HS-5 (cell line): Measurements from ENCODE around the gene USP11.
A peak's percentile ranks its signal among the peaks of the same experiment; 100 is the strongest.

Experiments
- DNase-seq: peaks from one replicate; pipeline ENCODE4 v3.0.0-alpha.2; 2012; ENCODE audit warnings: low read depth

The USP11 gene

DNA sequence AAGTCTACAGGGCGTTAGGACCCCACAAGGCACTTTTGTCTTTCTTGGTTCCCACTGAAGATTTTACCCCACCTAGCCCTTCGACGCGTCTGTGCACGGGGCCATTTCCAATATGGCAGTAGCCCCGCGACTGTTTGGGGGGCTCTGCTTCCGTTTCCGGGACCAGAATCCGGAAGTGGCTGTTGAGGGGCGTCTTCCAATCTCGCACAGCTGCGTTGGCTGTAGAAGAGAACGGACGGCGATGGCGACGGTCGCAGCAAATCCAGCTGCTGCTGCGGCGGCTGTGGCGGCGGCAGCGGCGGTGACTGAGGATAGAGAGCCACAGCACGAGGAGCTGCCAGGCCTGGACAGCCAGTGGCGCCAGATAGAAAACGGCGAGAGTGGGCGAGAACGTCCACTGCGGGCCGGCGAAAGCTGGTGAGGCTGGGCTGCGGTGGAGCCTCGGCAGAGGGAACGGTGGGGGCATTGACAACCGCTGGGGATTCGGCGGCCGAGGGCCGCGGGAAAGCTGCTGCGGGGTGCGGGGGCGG is at the start of gene USP11:
Gene USP11, plus strand, starts transcription at position 207 of the 530 bp plus-strand sequence. Its CDS starts 35 bp downstream, at position 242.
- DNase-seq: no peak

DNA sequence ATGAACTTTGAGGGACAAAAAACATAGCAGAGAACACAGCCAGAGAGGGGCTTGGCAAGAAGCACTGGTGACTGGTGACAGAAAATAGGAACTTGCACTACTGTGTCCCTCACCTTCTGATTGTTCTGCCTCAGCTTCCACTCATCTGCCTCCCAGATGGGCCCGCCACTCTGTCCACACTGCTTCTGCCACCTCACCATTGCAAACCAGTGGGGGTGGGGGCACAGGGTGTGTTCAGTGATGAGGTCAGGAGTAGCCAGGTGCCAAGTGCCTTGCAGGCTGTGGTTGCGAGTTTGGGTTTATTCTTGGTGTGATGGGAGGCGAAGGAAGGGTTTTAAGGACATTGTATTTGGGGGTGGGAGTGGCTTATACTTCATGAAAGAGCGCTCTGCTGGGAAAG is 48.3 kb upstream of the USP11 start:
- no peak for DNase-seq

DNA sequence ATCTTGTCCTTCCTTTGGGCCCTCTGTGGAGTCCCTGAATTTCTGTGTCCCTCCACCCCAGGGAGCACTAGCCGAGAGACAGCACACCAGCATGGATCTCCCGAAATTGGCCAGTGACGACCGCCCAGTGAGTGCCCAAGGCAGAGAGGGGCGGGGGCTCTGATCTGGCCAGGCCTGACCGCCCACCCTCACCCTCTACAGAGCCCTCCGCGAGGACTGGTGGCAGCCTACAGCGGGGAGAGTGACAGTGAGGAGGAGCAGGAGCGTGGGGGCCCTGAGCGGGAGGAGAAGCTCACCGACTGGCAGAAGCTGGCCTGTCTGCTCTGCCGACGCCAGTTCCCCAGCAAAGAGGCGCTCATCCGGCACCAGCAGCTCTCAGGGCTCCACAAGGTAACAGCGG is 47.6 kb upstream of the USP11 start:
- no peak for DNase-seq

DNA sequence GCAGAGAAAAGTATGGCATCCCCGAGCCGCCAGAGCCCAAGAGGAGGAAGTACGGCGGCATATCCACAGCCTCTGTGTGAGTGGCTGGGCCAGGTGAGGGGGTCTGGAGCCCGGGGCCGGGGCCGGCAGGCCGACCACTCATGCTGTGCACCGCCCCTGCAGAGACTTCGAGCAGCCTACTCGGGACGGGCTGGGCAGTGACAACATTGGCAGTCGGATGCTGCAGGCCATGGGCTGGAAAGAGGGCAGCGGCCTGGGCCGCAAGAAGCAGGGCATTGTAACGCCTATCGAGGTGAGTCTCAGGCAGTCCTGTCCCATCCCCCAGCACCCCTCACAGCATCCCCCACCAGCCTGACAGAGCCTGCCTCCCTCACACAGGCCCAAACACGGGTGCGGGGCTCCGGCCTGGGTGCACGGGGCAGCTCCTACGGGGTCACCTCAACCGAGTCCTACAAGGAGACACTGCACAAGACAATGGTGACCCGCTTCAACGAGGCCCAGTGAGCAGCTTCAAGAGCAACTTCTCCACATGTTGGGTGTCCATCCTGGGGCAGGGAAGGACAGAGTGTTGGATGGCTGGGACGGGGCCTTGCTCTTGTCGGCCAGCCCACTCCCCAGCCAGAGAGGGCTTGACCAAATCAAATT is 46.6 kb upstream of the USP11 start:
- DNase-seq: no peak

DNA sequence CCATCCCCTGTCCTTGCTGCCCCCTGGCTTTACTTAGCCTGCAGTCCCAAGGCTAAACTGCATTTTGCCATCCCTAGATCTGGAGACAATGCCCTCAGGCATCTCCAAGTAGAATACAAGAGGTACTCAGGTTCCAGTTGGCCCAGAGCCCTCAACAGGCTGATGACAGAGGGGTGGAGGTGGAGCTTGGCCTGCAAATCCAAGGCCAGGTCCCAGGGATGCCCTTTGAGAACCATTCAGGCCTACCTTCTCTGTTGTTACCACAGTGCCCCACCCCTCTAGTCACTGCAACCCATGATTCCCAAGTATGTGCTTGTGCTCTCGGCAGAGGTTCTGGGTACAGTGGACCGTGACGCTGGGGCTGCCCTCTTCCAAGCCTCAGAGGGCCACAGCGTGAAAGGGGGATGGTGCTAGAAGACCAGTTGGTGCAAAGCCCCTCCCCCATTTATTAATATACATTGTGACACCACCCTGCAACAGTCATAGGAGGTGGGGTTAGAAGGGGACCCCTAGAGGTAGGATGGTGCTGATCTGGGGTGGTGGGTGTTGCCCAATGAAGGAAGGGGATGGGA is 45.6 kb upstream of the USP11 start:
- DNase-seq: no peak

DNA sequence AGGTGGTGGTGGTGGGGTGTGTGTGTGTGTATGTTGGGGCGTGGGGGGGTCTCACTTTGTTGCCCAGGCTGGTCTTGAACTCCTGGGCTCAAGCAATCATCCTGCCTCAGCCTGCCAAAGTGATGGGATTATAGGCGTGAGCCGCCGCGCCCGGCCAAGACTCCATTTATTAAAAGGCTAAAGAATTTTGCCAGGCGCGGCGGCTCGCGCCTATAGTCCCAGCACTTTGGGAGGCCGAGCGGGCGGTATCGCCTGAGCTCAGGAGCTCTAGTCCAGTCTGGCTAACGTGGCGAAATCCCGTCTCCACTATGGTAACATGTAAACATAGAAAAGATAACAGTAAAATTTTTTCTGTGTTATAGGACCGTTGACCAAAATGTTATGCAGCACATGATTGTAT is 42.9 kb upstream of the USP11 start:
- no peak for DNase-seq

DNA sequence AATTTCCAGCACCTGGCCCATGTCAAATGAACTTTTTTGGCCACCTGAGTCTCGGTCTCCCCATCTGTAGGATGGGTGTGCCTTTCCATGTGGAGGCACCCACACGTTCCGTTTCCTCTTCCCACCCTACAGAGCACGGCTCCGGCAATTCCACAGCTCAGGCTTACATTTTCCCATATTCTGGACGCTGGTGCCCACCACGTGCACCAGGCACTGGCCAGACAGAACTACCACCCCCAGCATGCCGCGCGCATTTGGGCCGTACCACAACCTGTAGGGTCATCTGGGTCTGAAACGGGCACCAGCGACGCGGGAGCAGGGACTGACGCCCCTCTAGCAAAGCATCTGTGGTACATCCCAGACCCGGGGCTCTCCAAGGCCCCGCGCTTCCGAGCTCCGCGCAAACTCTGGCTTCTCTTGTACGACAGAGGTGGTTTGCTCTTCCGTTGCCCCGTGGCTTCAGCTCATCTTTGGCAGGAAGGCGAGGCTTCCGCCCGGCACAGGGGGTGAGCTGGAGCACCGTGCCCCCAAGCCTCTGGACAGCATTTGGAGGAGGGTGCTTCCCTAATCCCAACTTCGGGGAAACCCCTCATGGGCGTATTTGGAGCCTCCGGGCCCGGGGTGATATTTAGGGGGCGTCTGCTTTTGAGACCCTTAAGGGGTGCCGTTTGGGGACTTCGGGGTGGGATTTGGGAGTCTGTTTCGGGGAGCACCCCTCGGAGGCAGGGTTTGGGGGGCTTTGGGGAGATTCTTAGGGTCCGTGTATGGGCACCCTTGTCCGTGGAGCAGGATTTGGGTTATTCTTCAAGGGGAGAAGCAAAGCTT is 42.2 kb upstream of the USP11 start:
- peak; percentile 50 for DNase-seq

DNA sequence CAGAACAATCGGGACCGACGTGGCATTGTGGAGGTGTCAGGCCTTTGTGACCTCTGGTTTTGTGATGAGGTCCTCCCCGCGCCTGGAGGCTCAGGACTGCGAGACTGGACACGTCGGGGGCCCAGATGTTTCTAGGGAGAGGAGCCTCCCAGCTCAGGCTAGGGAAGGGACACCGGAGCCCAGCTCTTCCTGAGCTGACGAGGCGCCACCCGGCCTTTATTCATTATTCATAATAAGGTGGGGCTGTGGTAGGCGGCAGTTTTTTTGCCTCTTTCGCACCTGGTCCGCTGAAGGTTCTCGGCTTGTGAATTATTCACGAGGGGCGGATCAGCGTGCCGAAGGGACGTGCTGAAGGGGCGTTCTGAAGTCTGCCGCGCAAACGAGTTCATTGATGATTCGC is 41.5 kb upstream of the USP11 start:
- no peak for DNase-seq

DNA sequence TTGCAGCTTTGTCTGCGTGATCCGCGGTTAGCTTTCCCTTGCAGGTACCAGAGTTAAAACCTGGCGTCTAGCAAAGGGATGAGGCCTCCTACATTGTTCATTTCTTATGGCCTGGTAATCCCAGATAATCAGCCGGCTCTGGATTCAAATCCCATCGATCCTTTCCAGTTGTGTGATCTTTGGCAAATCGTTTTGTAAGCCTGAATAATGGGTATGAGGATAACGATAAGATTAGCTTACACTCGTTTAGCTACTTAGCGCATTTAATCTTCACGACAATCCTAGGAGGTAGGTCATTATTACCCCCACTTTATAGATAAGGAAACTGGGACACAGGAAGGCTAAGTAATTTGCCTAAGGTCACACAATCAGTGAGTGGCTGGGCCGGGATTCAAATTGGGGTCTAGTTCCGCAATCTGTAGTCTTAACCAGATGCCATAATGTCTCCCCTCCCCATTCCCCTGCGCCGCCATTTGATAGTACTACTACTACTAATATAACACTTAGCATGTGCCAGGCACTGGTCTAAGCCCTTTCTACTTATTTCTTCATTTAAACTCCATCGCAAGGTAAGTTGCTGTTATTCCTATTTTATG is 40.9 kb upstream of the USP11 start:
- DNase-seq: no peak

DNA sequence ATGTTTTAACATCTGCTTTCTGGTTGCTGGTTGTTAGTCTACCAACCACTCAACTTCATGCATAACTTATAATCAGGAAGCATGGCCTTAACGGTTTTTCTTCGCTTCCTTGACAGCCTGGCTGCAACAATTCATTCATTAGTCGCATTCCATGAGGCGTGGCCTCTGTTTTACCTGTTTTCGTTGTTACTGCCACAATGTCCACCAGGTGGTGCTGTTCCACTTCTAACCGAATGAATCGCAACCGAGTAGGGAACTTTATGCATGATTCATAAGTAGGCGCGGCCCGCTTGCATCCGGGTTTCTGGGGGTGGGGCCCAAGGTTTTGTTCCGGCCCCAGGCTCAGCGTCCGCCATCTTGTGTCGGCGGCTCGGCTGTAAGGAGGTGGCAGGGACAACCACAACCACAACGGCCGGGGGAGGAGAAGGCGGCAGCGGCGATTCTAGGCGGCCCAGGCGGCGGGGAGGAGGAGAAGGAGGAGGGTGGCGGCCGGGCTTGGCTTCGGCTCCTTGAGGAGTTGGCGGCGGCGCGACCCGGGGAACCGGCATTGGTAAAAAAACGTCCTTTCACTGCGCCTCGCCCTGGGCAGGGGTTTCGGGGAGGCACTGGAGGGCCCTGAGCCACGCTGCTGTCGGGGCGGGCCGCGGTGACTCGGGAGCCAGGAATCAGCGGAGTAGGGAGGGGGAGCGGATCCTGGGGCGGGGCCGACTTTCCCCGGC is 39.2 kb upstream of the USP11 start, which contains the start of gene UBA1:
Gene UBA1, plus strand, starts transcription at position 355 of the 719 bp plus-strand sequence. CDS start 4,974 bp downstream, outside the sequence.
- peak; percentile 82 for DNase-seq

DNA sequence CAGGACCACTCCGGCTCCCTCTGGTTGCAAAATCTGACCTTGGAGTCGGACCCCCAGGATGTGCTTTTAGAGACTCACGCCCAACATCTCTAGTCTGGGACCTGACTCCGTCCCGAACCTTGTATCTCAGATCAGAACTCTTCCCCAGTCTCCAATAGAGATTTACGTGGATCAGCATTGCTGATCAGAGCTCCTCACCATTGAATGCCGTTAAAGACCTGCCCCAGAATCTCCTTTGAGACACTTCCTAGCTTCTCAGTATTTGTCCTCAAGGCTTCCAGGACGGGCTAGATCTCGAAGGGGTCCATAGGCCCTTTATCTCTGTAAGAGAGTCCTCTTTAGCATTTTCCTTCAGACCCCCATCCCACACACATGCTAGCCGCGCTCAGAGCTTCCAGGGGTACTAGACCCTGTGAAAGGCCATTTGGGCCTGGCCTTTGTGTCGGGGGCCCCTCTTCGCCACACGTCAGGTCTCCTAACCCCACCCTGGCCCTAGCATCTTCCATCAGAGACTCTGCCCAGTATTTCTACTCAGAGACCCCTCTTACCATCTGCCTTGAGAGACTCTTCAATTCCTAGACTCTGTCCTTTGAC is 38.5 kb upstream of the USP11 start:
- DNase-seq: no peak

DNA sequence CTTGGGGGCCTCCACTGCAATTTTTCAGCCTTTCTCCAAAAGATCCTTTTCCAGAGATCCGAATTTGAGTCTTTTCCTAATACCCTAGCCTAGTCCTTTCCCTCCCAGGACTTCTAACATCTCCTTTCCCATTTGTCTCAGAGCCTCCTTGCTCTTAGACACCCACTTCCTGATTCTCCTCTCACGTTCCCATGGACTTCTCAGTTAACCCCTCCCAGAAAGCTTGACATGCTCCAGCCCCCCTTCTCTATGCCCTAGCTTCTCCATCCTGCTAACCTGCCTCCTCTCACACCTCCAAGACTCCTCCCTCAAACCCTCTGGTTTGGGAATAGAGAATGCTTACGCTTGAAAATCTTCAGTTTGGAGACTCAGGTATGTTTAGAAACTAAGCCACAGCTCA is 36.7 kb upstream of the USP11 start:
- DNase-seq: no peak

DNA sequence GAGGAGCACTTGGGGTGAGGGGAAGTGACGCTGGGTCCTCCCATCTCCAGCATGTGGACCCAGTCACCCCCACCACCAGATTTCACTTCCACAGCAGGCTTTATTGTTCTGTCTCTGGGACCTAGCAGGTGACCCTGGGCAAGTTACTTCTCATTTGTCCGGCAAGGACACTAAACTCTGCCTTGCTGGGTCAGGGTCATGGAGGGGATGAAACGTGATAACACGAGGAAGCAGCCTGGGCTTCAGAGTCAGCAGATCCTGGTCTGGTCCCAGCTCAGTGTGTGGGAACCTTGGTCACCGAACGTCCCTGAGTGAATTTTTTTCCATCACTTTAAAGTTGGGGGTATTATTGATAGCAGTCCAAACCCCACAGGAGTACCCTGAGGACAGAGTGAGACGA is 35.3 kb upstream of the USP11 start:
- DNase-seq: no peak

DNA sequence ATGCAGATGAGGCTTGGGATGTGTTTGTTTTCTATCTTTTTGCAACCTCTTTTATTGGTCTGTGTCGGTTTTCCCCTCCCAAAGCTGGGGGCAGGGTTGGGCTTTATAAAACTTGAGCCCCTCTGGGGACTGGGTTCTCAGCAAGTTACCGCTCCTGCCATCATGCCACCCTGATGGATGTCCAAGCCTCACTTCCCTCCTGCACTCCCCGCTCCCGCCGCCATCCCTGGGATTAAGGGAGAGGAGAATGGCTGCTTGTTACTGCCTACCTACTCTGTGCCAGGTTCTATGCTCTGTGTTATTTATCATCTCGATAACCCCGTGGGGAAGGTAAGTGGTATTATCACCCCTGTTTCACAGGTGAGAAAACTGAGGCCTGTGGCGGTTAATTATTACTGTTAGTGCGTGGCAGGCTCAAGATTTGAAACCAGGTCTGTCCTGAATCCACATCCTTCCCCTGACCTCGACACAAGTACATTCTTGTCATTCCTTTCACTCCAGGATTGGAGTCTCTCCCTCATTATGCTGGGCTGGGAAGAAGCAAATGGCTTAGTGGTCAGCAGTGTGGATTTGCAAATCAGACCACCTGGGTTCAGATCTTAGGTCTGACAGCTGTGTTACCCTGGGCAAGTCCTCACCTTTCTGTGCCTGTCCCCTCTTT is 34.7 kb upstream of the USP11 start:
- DNase-seq: no peak

DNA sequence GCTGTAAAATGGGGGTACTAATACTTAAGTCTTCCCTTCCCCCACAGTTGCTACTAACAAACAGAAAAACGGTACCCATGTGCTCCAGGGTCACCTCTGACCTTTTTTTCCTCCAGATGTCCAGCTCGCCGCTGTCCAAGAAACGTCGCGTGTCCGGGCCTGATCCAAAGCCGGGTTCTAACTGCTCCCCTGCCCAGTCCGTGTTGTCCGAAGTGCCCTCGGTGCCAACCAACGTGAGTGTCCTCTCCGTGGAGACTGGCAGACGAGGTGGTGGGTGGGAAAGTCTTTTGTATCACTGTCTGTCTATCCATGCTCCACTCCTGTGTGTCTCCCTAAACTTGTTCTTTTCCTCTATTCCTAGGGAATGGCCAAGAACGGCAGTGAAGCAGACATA is 34.1 kb upstream of the USP11 start:
- no peak for DNase-seq

DNA sequence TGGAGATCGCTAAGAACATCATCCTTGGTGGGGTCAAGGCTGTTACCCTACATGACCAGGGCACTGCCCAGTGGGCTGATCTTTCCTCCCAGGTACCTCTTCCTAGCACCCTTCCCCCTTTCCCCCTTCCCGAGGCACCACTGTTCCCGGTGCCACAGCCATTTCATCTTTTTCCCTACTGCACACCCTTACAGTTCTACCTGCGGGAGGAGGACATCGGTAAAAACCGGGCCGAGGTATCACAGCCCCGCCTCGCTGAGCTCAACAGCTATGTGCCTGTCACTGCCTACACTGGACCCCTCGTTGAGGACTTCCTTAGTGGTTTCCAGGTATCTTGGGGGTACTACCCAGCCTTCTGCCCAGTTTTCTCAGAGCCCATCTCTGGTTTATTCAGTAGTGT is 33.5 kb upstream of the USP11 start:
- no peak for DNase-seq

DNA sequence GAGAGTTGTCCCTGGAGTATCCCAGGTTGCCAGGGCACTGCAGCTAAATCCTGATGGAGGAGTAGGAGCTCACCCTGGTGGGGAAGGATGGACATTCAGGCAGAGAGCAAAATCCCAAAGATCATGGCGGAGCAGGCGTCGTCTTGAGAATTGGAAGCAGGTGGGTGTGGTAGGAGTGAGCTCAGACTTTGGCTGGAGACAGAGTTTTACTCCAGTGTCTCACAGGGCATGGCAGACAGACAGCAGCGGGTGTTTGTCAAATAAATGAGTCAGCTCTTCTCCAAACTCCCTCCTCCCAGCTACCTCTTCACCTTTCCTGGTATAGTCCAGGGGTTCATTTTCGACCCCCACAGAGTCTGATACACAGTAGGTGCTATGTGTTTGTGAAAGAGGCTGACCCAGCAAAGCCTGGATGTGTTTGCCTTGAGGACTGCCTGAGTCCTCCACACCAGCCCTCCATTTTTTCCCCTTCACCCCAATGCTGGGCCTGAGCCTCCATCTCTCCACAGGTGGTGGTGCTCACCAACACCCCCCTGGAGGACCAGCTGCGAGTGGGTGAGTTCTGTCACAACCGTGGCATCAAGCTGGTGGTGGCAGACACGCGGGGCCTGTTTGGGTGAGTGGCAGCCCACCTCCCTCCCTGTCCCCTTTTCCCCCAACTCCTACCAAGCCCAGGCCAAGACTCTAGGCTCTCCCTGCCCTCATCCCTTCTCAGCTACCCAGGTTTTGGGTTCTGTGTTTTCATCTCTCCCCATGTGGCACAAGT is 32.2 kb upstream of the USP11 start:
- DNase-seq: no peak

DNA sequence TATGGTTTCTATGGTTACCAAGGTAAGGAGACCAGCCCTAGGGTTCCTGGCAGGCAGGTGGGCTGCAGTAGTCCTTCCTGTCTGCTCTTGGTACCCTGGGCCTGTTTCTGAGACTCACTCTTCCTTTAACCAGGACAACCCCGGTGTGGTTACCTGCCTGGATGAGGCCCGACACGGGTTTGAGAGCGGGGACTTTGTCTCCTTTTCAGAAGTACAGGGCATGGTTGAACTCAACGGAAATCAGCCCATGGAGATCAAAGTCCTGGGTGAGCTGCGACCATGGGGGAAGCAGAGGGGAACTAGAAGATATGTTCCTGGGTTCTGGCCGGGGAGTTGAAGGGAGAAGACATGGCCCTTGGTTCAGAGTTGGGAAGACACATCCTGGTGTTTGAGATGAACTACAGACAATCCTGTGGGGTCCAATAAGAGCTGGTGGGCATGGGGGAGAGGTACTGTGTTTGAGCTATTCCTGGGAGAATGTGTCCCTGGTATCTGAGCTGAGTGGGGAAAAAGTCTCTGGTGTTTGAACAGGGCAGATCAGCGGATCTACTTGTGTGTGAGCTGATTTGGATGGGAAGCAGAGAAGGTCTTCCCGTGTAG is 31.4 kb upstream of the USP11 start:
- DNase-seq: no peak

DNA sequence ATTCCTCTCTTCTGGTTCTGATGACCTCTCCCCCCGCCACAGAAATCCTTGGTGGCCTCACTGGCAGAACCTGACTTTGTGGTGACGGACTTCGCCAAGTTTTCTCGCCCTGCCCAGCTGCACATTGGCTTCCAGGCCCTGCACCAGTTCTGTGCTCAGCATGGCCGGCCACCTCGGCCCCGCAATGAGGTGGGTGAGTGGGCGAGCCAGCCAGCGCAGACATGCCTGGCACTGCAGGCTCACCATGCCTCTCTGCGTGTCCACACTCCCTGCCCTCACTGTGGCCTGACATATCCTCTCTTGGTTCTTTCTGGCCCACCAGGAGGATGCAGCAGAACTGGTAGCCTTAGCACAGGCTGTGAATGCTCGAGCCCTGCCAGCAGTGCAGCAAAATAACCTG is 30.5 kb upstream of the USP11 start:
- no peak for DNase-seq

DNA sequence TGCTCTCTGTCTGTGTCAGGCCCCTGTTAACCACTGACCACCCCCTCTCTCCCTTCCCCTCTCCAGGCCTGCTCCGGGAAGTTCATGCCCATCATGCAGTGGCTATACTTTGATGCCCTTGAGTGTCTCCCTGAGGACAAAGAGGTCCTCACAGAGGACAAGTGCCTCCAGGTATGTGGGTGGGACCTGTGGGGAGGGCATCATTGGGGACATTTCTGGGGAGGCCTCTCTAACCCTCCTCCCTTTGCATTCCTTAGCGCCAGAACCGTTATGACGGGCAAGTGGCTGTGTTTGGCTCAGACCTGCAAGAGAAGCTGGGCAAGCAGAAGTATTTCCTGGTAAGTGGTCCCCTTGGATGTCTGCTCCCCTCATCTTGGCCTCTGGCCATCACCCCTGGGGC is 29.9 kb upstream of the USP11 start:
- DNase-seq: no peak
